ENCODE data around the gene MMP24.
"Not testable (repeated sequence)": the region's sequence is repeated elsewhere in the genome, so short reads cannot be mapped to it uniquely, and the experiment has no call there.

Gene MMP24

DNA sequence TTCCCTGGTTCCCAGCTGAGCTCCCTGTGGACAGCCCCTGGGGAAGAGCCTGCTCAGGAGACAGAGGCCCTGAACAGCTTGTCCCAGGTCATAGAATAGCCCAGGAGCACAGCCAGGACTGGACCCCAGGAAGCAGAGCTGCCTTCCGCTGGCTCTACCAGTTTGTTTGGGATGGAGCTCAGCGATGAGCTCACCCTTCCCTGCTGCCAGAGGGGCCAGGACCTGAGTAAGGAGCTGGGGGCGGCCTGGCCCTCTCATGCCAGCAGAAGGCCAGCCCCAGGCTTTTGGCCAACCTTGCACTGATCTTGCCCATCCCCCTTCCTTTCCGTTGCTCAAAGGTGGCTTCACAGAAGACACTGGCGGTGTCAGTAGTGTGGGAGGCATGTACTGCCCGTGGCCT, 33.9 kb downstream of the MMP24 start:
- no peak overlapping the region for H3K27ac ChIP-seq
- no peak for DNase-seq (ENCODE audit: low spot score)
- H3K4me3 ChIP-seq: no peak overlapping the region
- TF ChIP-seq, protein P1, sequence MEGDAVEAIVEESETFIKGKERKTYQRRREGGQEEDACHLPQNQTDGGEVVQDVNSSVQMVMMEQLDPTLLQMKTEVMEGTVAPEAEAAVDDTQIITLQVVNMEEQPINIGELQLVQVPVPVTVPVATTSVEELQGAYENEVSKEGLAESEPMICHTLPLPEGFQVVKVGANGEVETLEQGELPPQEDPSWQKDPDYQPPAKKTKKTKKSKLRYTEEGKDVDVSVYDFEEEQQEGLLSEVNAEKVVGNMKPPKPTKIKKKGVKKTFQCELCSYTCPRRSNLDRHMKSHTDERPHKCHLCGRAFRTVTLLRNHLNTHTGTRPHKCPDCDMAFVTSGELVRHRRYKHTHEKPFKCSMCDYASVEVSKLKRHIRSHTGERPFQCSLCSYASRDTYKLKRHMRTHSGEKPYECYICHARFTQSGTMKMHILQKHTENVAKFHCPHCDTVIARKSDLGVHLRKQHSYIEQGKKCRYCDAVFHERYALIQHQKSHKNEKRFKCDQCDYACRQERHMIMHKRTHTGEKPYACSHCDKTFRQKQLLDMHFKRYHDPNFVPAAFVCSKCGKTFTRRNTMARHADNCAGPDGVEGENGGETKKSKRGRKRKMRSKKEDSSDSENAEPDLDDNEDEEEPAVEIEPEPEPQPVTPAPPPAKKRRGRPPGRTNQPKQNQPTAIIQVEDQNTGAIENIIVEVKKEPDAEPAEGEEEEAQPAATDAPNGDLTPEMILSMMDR (IDR thresholded peaks at IDR 0.05): no peak

DNA sequence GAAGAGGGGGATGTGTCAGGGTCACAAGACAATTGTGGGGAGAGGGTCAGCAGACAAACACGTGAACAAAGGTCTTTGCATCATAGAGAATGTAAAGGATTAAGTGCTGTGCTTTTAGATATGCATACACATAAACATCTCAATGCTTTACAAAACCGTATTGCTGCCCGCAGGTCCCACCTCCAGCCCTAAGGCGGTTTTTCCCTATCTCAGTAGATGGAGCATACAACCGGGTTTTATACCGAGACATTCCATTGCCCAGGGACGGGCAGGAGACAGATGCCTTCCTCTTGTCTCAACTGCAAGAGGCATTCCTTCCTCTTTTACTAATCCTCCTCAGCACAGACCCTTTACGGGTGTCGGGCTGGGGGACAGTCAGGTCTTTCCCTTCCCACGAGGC, 35.8 kb downstream of the MMP24 start:
- not testable (repeated sequence) for DNase-seq (ENCODE audit: low spot score); H3K27ac ChIP-seq; H3K4me3 ChIP-seq

DNA sequence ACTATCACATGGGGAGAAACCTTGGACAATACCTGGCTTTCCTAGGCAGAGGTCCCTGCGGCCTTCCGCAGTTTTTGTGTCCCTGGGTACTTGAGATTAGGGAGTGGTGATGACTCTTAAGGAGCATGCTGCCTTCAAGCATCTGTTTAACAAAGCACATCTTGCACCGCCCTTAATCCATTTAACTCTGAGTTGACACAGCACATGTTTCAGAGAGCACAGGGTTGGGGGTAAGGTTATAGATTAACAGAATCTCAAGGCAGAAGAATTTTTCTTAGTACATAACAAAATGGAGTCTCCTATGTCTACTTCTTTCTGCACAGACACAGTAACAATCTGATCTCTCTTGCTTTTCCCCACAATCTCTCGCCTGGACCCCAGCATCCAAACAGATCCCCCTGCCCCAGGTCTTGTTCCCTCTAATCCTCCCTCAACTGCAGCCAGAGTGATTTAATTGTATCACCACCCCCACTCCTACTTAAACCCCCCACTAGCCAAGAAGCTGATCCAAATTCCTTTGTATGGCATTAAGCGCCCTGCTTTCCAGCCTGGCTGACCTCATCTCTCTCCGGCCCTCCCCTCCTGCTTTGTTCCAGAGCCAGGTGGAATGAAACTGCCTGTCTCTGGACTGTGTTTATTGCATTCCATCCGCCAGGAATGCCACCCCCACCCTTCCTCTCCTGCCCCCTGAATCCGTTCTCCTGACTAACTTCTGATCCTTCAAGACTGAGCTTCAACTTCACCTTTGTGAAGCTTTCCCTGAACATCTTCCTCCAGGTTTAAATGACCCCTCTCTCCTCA, 36.4 kb downstream of the MMP24 start:
- H3K27ac ChIP-seq; DNase-seq (ENCODE audit: low spot score); H3K4me3 ChIP-seq: not testable (repeated sequence)

DNA sequence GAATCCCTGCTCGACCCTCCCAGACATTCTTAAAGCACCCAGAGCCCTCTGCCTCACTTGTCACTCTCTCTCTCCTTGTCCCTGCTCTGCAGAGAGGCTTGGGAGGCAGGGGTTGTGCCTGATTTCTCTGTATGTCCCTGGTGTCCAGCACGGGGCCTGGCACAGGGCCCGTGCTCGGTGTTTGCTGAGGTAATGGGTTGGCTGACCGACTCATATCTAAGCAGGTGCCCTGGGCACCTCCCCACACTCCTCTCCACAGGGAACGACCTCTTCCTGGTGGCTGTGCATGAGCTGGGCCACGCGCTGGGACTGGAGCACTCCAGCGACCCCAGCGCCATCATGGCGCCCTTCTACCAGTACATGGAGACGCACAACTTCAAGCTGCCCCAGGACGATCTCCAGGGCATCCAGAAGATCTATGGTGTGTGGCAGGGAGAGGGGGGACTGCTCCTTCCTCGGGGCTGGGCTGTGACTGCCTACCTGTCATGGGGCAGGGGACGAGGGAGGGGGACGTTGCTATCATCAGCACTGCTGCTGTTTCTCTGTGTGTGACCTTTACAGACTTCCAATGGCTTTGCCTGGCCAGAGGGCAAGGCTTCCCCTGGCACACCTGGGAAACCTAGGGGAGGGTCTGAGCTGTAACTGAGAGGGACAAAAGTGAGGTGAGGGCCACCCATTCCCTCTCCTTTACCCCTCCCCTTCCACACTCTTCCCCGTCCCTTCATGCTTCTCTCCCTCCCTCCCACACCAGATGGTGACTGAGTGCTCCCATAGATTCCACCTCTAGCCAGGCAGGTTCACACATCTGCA, 37.2 kb downstream of the MMP24 start:
- TF ChIP-seq, protein P1 (IDR thresholded peaks at IDR 0.05): no peak
- H3K4me3 ChIP-seq: no peak overlapping the region
- no peak overlapping the region for H3K27ac ChIP-seq
- no peak for DNase-seq (ENCODE audit: low spot score)

DNA sequence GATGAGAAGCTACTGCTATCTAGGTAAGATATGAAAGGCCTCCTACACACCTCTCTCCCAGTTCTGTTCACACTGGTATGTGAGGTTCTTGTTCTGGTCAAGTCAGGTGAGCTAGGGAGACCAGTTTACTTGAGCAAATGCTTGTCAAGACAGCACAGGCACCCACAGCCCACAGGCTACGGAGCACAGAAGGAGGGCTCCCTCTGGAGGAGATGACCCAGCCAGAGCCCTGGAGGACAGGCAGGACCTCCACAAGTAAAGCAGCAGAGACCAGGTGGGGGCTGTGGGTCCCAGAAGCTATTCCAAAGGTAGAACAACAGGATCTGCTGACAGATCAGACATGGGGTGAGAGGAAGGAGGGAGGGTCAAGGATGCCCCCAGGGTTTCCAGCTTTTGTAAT, 38.3 kb downstream of the MMP24 start:
- TF ChIP-seq, protein P1 (IDR thresholded peaks at IDR 0.05): no peak
- no peak for DNase-seq (ENCODE audit: low spot score)
- no peak overlapping the region for H3K4me3 ChIP-seq
- H3K27ac ChIP-seq: no peak overlapping the region

DNA sequence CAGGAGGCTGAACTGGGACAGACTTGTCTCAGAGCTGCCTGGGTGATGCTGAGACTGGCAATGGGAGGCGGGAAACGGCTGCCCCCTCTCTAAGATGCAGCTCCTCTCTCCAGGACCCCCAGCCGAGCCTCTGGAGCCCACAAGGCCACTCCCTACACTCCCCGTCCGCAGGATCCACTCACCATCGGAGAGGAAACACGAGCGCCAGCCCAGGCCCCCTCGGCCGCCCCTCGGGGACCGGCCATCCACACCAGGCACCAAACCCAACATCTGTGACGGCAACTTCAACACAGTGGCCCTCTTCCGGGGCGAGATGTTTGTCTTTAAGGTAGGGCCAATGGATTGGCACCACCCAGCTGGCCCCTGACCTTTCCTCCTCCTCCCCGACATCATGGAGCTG, 40.6 kb downstream of the MMP24 start:
- H3K4me3 ChIP-seq: no peak overlapping the region
- no peak overlapping the region for H3K27ac ChIP-seq
- TF ChIP-seq, protein P1 (IDR thresholded peaks at IDR 0.05): no peak

DNA sequence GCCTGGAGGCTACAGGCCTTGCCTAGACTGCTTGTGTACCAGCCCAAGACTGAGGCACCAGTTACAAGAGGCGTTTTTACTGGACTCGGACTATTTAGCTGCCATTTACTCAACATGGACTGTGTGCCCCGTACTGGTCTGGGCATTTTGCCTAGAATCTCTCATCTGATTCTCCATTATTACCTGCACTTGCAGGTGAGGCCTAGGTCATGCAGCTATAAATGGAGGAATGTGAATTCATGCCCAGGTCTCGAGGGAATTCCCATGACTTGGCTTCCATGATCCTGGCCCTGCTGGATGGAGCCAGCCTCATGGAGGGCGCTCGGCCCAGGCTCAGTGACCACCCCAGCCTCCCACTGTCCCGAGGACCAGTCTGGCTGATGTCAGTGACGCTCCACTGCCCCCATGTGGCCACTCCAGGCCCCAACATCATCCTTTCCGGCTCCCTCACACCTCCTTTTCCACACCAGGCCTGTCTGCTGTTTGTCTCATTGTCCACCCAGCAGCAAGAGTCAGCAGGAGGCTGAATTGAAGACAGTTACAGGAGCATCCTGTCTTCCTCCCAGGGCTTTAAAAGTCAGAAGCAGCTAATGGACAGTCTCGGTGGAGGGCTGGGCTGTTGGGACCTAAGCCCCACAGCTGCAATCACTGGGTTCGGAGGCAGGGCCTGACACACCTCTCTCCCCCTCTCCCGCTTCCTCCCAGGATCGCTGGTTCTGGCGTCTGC, 42.7 kb downstream of the MMP24 start:
- TF ChIP-seq, protein P1 (IDR thresholded peaks at IDR 0.05): peak; percentile 39
- Histone ChIP-seq H3K27ac (no peak overlapping the region), H3K4me3 (no peak overlapping the region)
- no peak for DNase-seq (ENCODE audit: low spot score)

More for the DNA sequence above, 40.6 kb downstream of the MMP24 start:
- DNase-seq (ENCODE audit: low spot score): no peak
